ENCODE results near the gene USF2.

DNA sequence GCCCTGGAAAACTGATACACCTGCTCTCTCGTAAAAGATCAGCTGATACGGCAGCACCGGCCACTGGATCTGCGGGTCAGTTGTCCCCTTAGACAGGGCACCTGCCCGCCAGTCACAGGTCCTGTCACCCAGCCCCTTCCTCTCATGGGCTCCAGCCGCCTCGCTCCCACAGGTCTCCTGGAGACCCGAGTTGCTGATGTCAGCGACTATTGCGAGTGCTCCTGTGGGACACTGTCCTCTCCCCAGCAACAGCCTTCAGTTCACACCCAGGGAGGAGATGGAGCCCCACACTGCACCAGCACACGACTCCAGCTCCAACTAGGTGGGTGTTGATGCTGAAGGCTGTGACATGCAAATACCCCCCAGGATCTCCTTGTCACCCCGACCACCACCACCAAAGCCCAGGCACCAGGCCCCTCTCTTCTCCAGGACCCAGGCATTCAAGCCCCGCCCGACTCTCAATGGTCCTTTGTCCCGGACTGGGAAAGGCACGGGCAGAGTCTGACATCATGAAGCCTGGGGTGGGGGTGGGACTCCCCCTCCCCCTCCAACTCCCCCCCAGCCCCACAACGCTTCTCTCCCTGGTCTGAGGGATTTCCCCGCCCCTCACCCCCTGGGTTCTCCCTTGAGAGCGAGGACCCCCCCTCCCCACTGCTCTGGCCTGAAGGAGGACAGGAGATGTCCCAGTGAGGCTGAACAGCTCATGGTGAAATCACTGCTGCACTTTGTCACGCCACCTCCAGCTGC lies 21.8 kb downstream of the USF2 start:
- TF ChIP-seq, protein P1, sequence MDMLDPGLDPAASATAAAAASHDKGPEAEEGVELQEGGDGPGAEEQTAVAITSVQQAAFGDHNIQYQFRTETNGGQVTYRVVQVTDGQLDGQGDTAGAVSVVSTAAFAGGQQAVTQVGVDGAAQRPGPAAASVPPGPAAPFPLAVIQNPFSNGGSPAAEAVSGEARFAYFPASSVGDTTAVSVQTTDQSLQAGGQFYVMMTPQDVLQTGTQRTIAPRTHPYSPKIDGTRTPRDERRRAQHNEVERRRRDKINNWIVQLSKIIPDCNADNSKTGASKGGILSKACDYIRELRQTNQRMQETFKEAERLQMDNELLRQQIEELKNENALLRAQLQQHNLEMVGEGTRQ (IDR thresholded peaks at IDR 0.05; ENCODE audit: borderline replicate concordance, low read depth, low read length) = no peak
- TF ChIP-seq POLR2AphosphoS5 (IDR thresholded peaks at IDR 0.05; ENCODE audit: low read depth, low read length) (no peak), NRF1 (IDR thresholded peaks at IDR 0.05; ENCODE audit: low read depth, low read length) (no peak), SIN3A (IDR thresholded peaks at IDR 0.05; ENCODE audit: borderline replicate concordance, low read depth, low read length) (no peak), CHD2 (IDR thresholded peaks at IDR 0.05; ENCODE audit: low read length, partially characterized antibody) (no peak), USF1 (IDR thresholded peaks at IDR 0.05; ENCODE audit: borderline replicate concordance, low read depth) (no peak), EP300 (IDR thresholded peaks at IDR 0.05; ENCODE audit: borderline replicate concordance in 1 of 2, low read depth in 1 of 2, low read length in 1 of 2) (no peak)
- TF ChIP-seq, protein P2, sequence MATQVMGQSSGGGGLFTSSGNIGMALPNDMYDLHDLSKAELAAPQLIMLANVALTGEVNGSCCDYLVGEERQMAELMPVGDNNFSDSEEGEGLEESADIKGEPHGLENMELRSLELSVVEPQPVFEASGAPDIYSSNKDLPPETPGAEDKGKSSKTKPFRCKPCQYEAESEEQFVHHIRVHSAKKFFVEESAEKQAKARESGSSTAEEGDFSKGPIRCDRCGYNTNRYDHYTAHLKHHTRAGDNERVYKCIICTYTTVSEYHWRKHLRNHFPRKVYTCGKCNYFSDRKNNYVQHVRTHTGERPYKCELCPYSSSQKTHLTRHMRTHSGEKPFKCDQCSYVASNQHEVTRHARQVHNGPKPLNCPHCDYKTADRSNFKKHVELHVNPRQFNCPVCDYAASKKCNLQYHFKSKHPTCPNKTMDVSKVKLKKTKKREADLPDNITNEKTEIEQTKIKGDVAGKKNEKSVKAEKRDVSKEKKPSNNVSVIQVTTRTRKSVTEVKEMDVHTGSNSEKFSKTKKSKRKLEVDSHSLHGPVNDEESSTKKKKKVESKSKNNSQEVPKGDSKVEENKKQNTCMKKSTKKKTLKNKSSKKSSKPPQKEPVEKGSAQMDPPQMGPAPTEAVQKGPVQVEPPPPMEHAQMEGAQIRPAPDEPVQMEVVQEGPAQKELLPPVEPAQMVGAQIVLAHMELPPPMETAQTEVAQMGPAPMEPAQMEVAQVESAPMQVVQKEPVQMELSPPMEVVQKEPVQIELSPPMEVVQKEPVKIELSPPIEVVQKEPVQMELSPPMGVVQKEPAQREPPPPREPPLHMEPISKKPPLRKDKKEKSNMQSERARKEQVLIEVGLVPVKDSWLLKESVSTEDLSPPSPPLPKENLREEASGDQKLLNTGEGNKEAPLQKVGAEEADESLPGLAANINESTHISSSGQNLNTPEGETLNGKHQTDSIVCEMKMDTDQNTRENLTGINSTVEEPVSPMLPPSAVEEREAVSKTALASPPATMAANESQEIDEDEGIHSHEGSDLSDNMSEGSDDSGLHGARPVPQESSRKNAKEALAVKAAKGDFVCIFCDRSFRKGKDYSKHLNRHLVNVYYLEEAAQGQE (IDR thresholded peaks at IDR 0.05; ENCODE audit: low read depth, low read length) = no peak
- TF ChIP-seq, protein P3, sequence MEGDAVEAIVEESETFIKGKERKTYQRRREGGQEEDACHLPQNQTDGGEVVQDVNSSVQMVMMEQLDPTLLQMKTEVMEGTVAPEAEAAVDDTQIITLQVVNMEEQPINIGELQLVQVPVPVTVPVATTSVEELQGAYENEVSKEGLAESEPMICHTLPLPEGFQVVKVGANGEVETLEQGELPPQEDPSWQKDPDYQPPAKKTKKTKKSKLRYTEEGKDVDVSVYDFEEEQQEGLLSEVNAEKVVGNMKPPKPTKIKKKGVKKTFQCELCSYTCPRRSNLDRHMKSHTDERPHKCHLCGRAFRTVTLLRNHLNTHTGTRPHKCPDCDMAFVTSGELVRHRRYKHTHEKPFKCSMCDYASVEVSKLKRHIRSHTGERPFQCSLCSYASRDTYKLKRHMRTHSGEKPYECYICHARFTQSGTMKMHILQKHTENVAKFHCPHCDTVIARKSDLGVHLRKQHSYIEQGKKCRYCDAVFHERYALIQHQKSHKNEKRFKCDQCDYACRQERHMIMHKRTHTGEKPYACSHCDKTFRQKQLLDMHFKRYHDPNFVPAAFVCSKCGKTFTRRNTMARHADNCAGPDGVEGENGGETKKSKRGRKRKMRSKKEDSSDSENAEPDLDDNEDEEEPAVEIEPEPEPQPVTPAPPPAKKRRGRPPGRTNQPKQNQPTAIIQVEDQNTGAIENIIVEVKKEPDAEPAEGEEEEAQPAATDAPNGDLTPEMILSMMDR (IDR thresholded peaks at IDR 0.05) = no peak
